A204.1 (cell line): ENCODE measurements around the gene BAIAP2.
"Not testable (repeated sequence)": the region's sequence is repeated elsewhere in the genome, so short reads cannot be mapped to it uniquely, and the experiment has no call there.

Experiments
- FAIRE-seq: peaks from 2 replicates; lab custom pipeline; 2012; peaks lifted over from hg19 to GRCh38; lab: Jason Lieb, UNC

The BAIAP2 gene

DNA sequence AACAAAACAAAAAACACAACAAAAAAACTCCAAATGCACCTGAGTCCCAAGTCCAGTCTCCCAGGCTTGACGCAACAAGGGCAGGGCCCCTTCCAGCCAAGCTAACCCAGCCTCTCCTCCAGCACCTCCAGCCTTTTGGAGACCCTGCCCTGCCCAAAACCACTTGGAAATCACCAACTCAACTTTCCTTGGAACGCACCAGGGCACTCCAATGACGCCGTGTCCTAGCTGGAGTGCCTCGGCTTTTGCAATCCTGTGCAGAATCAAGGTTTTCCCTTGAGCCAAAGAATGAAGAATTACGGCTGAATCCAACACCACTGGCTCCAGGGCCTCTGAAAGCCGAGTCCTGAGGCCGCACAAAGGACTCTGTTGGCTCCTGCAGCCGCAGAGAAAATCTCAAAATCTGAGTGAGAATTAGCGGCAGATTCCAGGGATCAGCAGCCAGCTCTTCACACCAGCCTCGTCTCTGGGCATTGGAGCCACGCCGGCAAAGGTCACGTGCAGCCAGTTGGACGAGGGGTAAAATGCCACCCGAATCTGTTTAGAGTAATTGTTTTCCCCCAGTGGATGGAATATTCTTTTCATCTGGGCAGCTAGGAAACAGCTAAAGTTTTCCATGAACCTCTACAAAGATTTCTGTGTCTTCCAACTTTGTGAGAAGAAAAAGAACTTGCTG lies 9.7 kb upstream of the BAIAP2 start:
- no peak for FAIRE-seq

DNA sequence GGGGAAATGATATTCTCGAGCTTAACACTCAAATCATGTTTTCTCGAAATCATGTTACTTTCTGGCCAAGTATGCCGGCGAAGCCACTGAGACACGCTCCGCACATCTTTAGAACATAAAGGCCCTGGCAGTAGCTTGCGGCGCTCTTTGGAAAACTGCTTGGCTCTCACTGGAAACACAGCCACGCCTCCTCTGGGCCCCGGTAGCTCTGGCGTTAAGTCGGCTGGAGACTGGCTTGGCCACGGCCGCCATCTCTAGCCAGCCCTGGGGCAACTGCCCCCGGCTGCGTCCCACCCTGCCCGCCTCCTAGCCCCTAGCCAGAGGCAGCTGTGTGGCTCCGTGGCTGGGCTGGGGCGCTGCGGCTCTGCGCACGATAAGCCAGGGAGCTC lies 9.2 kb upstream of the BAIAP2 start:
- no peak for FAIRE-seq

DNA sequence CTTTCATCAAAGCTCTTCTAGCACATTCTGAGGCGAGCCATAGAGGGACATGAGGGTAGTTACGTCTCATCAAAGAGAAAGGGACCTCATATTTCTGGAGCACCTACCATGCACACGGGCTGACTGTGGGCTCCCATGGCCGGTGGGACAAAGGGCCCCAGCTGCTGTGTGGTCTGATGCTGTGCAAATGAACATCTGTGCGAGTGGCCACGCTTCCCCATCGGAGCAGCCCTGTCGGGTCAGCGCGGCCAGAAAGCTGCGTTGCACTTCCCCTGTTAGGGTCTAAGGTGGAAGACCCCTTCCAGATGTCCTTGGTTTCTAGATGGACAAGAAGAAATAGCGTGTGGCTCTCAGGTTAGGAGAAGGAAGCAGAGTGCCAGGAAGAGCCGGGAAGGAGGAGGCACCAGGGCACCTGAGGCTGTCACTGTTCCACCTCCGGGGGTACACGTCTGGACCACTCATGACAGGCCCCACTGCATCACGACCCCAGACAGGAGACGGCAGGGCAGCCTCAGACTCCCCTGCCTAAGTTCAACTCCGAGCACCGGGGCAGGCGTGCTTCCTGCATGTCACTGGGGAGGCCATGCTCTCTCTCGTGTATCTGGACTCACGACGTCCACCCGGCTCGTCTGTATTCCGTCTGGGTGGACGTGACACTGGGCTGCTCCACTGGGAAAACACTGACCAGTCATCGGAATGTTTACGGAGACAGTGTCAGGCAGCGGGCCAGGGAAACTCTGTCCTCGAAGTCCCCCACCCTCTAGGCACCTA lies 8.5 kb upstream of the BAIAP2 start:
- no peak for FAIRE-seq

DNA sequence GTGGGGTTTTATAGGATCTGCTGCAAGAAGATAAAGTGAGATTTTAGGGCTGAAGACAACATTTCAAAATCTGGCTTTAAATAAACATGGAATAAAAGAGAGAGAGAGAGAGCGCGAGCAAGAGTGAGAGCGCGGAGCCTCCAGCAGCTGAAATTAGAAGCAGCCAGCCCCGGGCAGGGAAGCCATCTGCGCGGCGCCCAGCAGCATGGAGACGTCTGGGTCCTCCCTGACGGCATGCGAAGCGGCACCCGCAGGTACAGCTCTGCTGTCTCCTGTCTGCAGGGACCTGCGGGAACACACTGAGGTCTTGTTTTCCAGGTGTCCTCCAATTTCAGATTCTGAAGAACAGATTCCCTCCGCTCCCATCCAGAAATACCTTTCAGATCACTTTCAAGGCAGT lies 7.9 kb upstream of the BAIAP2 start:
- no peak for FAIRE-seq

DNA sequence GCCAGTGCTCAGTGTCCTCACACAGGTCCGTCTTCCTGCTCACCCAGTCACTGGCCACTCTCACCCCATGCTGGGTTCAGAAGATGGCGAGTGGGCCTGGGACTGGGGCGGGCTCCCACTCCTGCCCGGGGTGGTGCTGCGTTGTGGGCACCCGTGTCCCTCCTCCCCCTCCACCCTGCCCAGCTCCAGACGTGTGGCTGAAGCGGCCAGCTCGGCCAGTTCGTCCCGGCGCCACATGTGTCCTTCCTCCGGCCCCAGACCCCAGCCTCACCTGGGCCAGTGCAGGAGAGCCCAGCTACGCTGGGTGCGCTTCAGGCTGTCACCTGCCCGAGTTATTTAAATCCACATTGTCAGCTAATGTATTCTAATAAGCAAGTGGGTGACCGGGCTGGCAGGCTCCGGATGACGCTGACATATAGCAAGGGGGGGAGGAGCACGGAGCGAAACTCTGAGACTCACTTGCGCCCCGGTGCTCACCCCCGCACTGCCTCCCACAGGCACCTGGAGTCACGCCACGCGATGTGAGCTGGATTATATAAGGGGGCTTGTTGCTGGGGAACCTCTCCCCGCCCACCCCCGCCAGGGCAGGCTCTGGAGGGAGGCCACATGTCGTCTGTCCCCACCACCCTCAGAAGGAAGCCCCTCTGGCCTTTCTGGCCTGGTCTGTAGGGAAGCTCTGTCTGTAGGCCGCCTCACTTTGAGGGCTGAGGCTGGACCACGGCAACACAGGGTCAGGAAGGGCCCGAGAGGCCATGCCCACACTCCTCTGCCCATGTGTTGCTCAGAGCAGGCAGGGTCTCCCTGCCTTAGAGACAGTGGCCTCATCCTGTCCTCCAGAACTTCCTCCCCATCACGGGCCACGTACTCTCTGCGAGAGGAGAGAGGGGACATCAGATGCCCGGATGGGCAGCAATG lies 7.1 kb upstream of the BAIAP2 start:
- no peak for FAIRE-seq

GRCh38 chr17:81028506-81028858 lies 6.5 kb upstream of the BAIAP2 start:
- no peak for FAIRE-seq

DNA sequence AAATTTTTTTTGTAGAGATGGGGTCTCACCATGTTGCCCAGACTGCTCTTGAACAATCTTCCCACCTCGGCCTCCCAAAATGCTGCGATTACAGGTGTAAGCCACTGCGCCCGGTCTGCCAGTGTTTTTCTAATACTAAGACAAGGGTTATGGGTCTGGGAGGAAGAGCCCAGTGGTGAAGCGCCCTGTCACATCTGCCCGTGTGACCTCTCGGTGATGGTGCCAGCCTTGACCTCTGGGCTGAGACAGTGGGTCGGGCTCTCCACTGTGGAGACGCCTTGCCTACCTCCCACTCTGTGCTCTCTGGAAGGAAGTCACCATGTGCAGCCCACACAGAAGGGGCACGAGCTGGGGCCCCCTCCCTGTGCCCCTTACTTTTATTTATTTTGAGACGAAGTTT lies 5.1 kb upstream of the BAIAP2 start:
- FAIRE-seq = no peak

DNA sequence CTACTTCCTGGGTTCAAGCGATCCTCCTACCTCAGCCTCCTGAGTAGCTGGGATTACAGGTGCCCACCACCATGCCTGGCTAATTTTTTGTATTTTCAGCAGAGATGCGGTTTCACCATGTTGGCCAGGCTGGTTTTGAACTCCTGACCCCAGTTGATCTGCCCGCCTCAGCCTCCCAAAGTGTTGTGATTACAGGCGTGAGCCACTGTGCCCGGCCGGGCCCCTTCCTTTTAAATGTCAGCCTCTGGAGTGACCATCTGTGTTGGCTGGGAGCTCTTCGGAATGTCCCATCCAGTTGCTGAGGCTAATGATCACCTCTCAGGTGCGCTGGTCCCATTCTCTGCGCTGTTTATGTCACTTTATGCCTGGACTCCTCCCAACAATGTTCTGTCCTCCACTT lies 4.6 kb upstream of the BAIAP2 start:
- FAIRE-seq = not testable (repeated sequence)

- FAIRE-seq = no peak
These were observed 4.0 kb upstream of the BAIAP2 start for GRCh38 chr17:81030741-81031565.

GRCh38 chr17:81031566-81032550 lies 3.1 kb upstream of the BAIAP2 start:
- no peak for FAIRE-seq

GRCh38 chr17:81032641-81033480 lies 2.1 kb upstream of the BAIAP2 start:
- no peak for FAIRE-seq

- FAIRE-seq = no peak
These were observed 1.3 kb upstream of the BAIAP2 start for GRCh38 chr17:81033535-81034167.

DNA sequence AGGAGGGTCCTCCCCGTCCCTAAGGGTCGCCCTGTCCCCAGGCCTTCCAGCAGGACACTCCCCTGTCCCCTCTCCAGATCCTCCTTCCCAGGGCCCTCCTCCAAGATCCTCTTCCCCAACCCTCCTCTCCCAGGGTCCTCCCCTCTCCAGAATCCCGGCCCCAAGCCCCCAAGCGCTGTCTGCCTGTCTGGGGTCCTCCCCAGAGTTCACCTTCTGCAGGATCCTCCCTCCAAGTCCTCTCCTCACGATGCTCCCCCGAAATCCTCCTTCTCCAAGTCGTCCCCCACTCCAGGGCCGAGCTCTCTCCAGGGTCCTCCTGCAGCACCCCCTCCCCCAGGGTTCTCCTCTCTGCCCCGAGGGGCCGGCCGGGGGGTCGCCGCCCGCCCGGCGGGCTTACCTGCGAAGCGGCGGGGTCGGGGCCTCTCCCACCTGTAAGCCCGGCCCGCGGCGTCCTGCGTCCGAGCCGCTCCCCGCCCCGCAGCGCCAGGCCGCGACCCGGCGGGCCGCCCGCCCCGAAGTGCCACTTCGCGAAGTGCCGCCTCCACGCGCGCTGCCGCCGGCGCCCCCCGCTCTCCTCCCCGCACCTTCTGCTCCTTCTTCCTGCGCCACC lies 678 bp upstream of the BAIAP2 start:
- FAIRE-seq = no peak

DNA sequence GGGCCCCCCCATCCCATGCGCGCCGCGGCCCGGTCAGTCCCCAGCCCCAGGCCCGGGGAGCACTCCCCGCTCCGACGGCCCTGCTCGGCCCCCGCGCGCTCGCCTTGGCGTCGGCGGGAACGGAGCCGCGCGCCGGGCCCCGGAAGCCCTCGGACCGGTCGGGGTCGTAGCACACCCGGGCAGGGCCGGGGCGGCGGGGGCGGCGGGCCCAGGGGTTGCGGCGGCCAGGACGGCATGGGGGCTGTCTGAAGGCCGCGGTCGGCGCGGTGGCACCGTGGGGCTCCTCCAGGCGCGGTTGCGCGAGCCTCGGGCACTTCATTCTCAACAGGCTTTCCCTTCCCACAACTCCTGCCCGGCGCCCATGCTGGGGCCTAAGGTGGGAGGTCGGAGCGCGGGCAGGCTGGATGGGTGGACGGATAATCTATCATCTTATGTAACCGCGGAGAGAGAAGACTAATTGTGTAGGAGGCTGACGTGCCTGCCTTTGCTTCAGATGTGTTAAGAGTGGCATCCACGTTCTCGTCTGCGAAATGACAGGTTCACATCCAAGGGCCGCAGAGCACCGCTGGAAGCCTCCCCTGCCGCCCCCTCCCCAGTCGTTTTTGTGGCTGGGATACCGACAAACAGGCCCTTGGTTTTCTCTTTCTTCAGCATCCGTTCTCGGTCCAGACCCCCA lies 708 bp downstream of the BAIAP2 start:
- FAIRE-seq = no peak

DNA sequence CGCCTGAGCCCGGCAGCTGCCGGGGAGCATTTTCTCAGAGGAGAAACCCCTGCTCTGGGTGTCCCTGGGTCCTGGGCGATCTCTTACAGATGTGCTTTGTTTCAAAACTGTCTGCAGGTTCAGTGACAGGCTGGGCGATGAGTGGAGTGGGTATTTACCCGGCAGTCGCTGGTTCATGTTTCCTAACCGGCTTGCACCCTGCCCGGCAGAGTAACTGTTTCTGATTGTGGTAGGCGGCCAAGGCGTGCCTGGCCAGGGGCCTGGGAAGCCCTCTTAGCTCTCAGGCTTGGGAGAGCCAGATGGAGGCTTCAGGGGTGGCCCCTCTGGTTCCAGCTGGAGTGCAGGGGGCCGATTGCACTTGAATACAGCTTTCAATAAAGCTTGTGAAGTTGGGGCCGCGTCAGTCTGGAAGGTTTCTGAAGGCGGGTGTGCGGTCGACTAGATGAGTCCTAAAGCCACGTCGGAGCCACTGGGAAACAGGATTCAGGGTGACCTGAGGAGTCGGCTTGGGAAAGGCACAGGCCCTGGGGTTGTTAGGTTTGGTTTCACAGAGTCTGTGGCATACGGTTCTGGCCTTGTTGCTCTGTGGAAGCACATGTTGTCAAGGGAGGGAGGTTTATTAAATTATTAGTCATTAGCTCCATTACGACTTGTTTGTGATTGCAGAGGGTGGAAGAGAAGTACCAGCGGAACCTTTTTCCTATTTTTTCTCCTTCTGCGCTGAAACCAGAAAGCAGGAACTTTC lies 1.4 kb downstream of the BAIAP2 start:
- FAIRE-seq = no peak

GRCh38 chr17:81037026-81037797 lies 2.3 kb downstream of the BAIAP2 start:
- no peak for FAIRE-seq
